Fibroblast of the aortic adventitia (primary cell): ENCODE measurements around the gene FCN2. TPM values are rescaled to one million over a fixed set of nuclear protein-coding genes. Genes with fewer than 3 reads are reported as not detected.

Experiments
- DNase-seq: peaks from one replicate; pipeline ENCODE4 v3.0.0-alpha.2; 2010; ENCODE audit warnings: low read depth
- H3K4me3 ChIP-seq: 2 replicates; pipeline ENCODE4 v1.5.1; 2011; ENCODE audit warnings: low read depth, mild to moderate bottlenecking, control low read depth, low read length, moderate library complexity
- CTCF ChIP-seq: IDR thresholded peaks from 2 replicates; pipeline ENCODE4 v1.5.1; 2011; ENCODE audit warnings: mild to moderate bottlenecking, low read length, control low read depth, inconsistent platforms; ENCODE audit not compliant: insufficient read depth
- total RNA-seq: library from RNA; depleted of rRNA; stranded (reverse); fragments of >200 nt; gene quantifications from 2 replicates; pipeline ENCODE4 v1.2.3, GENCODE V29; 2012; ENCODE audit warnings: low replicate concordance

The FCN2 gene
- total RNA-seq, 1 donor: not detected

GRCh38 chr9:134835448-134835847 is 45.2 kb upstream of the FCN2 start:
- no peak for DNase-seq
- TF ChIP-seq CTCF: no peak
- no peak overlapping the region for H3K4me3 ChIP-seq

- DNase-seq: no peak
- H3K4me3 ChIP-seq: no peak overlapping the region
- no peak for TF ChIP-seq CTCF
Observed at GRCh38 chr9:134835987-134836386, 44.6 kb upstream of the FCN2 start.

GRCh38 chr9:134836406-134836970 is 44.1 kb upstream of the FCN2 start:
- no peak overlapping the region for H3K4me3 ChIP-seq
- no peak for DNase-seq
- TF ChIP-seq CTCF: no peak

GRCh38 chr9:134837529-134837928 is 43.1 kb upstream of the FCN2 start:
- H3K4me3 ChIP-seq: no peak overlapping the region
- no peak for DNase-seq
- no peak for TF ChIP-seq CTCF

GRCh38 chr9:134838651-134839454 is 41.8 kb upstream of the FCN2 start:
- no peak for TF ChIP-seq CTCF
- DNase-seq: no peak
- no peak overlapping the region for H3K4me3 ChIP-seq

- H3K4me3 ChIP-seq: no peak overlapping the region
- no peak for DNase-seq
- TF ChIP-seq CTCF: no peak
Observed at GRCh38 chr9:134839455-134840125, 41.0 kb upstream of the FCN2 start.
